Inflammatory macrophage treated with lipopolysaccharide for 1 hour (primary cell): Measurements from ENCODE around the gene SLC7A4.

Experiments used
- DNase-seq, 2 donors: peaks; one replicate each; pipeline ENCODE4 v3.0.0-alpha.2; 2020 to 2022

SLC7A4 gene

DNA sequence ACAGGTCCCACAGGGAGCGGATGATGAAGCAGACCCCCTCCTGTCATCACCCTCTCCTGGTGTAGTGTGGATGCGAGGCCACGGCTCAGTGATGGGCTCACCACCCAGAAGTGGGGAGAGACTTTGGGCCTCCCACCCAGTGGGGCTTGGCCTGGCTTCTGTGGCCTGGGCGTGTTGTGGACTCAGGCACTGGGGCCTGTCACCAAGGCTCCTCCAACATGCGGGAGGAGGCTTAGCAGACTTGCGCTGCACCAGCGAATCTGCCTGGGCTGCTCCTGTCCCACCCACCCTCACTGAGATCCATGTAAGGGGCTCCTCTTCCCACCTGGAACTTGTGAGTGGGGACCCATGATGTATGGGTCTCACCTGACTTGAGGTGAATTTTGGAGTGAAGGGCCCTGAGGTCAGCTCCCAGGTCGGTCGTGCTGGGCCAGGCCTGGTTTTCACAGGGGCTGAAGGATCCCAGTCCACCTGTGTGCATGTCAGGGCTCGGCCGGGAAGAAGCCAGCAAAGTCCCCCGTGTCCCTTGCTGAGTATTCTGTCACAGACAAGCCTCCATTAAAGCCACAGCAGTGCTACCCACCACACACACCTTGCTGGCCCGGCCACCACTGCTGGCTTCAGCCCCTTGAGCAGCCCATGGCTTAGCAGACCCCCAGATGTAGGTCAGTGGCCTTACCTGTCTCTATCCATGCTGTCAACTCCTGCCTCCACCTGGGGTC is 34.7 kb downstream of the SLC7A4 start:
- DNase-seq = no peak

- no peak for DNase-seq
Observed at GRCh38 chr22:20996598-20997535, 35.5 kb downstream of the SLC7A4 start.

DNA sequence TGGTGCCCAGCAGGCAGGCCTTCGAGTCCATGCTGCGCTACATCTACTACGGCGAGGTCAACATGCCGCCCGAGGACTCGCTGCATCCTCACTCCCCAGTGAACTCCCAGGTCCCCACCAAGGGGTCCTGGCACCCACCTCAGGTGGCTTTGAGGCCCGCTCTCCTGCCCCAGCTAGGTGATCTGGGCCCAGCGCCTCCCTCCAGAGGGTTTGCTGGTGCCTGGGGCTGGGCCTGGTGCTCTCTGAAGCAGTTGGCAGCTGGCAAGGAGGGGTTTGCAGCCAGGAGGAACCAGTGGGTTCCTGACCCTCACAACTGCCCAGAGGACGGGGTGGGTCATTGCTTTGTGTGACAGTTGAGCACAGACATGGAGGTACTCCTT is 36.3 kb downstream of the SLC7A4 start:
- DNase-seq = no peak

GRCh38 chr22:20995329-20996030 is 36.9 kb downstream of the SLC7A4 start:
- no peak for DNase-seq

DNA sequence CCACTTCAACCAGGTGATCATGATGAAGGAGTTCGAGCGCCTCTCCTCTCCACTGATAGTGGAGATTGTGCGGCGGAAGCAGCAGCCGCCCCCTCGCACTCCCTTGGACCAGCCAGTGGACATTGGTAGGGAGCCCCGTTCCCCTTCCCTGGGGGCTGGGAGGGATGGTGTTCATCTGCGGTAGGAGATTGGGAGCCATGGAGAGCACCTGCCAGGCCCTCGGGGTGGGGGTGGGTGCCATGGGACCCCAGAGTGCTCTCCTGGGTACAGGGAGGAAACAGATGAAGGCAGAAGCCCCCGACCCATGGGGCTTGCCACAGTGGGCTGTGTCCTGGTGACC is 37.5 kb downstream of the SLC7A4 start:
- DNase-seq = no peak

GRCh38 chr22:20994128-20994901 is 38.0 kb downstream of the SLC7A4 start:
- no peak for DNase-seq

- no peak for DNase-seq
Observed at GRCh38 chr22:20993304-20994127, 38.8 kb downstream of the SLC7A4 start.

GRCh38 chr22:20992456-20993303 is 39.7 kb downstream of the SLC7A4 start:
- no peak for DNase-seq

- DNase-seq = no peak
Observed at GRCh38 chr22:20992056-20992442, 40.3 kb downstream of the SLC7A4 start.

DNA sequence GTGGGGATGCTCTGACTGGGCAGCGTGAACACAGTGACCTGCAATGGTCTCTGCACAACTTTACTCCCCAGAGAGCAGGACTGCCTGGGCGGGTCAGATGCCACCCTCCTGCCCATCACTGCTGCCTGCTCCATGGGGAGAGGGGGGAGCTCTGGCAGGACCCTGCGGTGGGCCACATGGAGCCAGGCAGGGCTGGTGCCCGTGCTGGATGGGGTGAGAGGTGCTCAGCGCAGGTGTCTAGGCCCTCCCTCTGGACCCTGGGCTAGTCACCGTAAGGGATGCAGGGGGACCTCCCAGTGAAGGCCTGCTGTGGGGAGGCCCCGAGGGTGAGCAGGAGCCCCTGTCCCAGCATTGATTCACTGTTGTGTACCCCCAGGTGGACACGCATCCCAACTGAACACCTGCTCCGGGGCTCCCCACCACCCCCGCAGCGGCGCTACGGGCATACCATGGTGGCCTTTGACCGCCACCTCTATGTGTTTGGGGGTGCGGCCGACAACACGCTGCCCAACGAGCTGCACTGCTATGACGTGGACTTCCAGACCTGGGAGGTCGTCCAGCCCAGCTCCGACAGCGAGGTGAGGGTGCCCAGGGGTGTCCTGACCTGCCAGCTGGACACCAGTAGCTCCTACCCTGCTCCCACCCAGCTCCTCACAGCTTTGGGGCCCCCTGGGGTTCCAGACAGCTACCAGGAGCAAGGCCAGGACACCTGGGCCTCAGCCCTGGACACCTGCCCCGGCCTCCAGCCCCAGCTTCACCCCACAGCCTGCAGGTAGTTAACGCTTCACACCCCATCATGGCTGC is 40.9 kb downstream of the SLC7A4 start:
- no peak for DNase-seq

- no peak for DNase-seq
Observed at GRCh38 chr22:20990184-20991180, 41.9 kb downstream of the SLC7A4 start.

DNA sequence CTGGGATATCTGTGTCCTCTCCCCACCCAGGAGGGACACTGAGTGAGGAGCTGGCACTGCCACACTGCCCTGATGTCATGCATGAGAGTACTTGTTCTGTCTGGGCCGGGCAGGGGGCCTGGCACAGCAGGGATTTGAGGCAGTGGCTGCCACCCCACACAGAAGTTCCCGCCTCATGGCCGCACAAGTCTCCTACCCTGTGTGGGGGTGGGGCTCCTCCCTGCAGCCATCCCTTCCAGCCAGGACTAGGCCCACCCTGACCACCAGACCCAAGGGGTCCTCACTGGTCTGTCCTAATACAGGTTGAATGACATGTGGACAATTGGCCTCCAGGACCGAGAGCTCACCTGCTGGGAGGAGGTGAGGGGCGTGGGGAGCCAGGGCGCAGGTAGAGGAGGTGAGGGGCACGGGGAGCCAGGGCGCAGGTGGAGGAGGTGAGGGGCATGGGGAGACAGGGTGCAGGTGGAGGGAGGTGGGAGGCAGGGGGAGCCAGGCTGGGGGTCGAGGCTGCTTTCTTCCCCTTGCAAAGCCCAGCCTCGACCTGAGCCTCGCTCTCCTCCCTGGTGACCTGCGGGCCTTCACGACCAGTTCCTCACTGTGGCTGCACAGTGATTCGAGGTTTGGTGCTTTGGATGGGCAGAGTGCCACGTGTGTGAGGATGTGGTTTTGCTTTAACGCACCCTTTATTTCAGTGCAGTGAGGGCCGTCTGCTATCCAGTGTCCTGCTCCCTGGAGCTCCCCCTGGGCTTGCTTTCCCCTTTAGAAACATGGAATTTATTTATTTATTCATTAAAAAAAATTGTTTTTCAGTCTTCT is 42.8 kb downstream of the SLC7A4 start:
- no peak for DNase-seq

DNA sequence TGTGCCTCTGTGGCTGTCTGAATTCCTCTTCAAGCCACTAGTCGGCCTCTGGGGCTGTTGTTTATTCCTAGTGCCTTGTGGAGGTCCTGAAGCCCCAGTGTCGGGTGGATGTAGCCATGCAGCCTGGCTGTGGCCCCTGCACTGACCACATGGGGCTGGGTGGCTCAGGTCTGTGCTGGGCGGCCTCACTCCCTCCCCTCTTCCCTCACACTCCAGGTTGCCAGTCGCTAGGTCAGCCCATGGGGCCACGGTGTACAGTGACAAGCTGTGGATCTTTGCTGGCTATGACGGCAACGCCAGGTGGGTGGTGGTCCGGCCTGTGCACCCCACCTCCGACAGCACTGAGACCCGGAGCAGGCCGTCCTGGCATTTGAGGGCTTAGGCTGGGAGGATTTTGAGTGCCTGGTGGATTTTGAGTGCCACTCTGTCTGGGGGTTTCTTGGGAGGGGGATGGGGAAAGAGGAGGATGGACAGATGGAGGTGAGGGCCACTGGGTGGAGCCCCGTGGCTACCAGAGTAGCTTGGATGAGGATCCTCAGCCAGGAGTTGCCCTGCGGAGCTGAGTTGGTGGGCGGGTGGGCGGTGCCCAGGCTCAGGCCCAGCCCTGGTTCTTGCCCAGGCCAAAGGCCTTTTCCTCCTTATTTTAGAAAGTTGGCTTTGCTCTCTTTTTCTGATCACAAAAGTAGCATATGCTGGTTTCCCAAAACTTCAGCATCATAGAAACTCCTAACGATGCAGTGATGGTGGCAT is 43.6 kb downstream of the SLC7A4 start:
- no peak for DNase-seq

DNA sequence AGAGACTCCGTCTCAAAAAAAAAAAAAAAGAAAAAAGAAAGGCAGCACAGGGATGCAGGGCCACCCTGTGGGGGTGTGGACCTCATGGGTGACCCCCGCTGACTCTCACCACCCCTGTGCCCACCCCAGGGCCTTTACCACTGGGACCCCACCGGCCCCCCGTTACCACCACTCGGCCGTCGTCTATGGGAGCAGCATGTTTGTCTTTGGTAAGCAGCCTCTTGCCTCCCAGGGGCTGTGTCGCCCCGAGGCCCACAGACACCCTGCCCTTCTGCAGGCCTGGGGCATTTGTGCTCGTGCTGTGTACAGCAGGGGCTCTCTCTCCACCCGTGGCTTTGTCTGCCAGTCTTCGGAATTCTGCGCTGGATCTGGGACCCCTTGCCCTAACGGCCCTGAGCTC is 45.0 kb downstream of the SLC7A4 start:
- no peak for DNase-seq

DNA sequence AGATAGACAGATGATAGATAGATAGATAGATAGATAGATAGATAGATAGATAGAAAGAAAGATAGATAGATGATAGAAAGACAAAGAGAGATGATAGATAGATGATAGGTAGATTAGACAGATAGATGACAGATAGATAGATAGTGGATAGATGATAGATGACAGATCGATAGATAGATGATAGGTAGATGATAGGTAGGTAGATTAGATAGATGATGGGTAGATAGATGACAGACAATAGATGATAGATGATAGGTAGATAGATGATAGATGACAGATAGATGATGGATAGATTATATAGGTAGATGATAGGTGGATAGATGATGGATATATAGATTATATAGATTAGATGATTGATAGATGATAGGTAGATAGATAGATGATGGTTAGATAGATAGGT is 46.0 kb downstream of the SLC7A4 start:
- DNase-seq = no peak

- no peak for DNase-seq
Observed at GRCh38 chr22:20985720-20986119, 46.6 kb downstream of the SLC7A4 start.
